Hematopoietic multipotent progenitor cell treated with erythropoietin and hydrocortisone succinate and interleukin-3 and kit ligand, for 4 days (in vitro differentiated cells): ENCODE results near the gene GBA3.
A peak's percentile ranks its signal among the peaks of the same experiment; 100 is the strongest.

ENCODE experiments used
- DNase-seq: peaks from one replicate; pipeline ENCODE4 v3.0.0-alpha.2; 2015

Gene GBA3

DNA sequence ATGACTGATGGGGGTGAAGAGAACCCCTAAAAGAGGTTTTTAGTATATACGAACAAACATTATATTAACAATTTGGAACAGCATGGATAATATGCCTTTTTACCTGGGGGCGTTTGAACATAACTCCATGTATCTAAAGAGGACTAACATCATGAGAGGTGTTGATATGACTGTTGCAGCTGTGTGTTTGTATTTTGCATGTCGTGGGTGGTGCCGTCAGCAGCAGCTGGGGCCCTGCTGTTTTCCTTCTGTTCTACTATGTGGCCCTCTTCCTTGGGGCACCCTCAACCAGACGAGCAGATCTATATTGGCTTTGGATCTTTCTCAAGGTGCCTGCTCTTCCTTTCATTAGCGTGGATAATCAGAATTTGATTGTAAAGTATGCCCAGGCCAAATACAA, 11.2 kb downstream of the GBA3 start:
- DNase-seq = no peak

GRCh38 chr4:22707390-22707789, 14.7 kb downstream of the GBA3 start:
- DNase-seq = no peak

DNA sequence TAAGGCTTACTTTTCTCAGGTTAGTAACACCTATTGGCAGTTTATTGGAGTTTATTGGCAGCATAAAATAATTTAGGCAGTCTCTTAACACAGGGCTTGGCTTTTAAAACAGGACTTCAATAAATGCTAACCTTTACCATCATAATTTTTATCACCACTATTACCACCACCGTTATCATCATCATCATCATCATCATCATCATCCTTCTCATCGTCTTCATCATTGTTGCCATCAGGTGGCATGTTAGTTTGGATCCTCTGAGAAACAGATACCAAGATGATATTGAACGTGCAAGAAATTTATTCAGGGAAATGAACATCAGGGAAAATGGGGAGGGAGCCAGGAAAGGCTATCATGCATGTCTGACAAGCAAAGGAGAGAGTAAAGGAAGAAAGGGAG, 16.2 kb downstream of the GBA3 start:
- no peak for DNase-seq

- DNase-seq = no peak
Observed at GRCh38 chr4:22712105-22712504, 19.4 kb downstream of the GBA3 start.

- no peak for DNase-seq
Observed at GRCh38 chr4:22712529-22712928, 19.8 kb downstream of the GBA3 start.

DNA sequence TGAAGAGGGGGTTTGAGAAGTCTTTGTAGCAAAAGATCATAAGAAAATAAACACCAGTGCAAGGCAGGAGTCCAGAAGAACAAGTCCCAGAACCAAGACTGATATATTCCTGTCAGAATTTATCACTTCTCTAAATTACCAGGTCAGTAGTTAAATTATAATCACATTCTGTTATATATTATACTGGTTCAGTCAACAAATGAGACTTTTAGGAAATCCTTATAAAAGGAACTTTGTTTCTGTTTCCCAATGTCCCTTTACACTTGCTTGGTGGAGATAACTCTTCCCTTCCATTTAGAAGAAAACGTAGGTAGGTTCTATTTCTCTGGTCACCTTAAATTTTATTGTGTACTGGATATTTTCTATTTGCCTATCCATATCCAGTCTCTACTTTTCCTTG, 21.1 kb downstream of the GBA3 start:
- no peak for DNase-seq

GRCh38 chr4:22719218-22719617, 26.5 kb downstream of the GBA3 start:
- no peak for DNase-seq

GRCh38 chr4:22720091-22720490, 27.4 kb downstream of the GBA3 start:
- DNase-seq = no peak

GRCh38 chr4:22721204-22721603, 28.5 kb downstream of the GBA3 start:
- DNase-seq = no peak

DNA sequence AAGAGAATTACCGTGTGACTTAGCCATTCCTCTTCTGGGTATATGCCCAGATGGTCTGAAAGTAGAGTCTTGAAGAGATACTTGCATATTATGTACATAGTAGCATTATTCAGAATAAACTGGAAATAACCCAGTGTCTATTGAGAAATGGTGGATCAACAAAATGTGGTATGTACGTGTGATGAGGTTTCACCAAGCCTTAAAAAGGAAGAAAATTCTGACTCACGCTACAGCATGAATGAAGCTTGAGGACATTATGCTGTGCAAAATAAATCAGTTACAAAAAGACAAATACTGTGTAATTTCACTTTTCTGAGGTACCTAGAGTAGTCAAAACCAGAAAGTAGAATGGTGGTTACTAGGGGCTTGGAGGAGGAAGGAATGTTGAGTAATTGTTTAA, 37.3 kb downstream of the GBA3 start:
- DNase-seq = no peak

DNA sequence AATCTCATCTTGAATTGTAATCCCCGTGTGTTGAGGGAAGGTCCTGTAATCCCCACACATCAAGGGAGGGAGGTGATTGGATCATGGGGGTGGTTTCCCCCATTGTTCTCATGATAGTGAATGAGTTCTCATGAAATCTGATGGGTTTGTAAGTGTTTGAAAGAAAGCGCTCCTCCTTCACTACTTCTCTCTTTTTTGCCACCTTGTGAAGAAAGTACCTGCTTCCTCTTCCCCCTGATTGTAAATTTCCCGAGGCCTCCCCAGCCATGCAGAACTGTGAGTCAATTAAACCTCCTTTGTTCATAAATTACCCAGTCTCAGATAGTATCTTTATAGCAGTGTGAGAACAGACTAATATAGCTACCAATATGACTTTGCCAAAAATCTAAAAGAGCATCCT, 41.1 kb downstream of the GBA3 start:
- no peak for DNase-seq

- no peak for DNase-seq
Observed at GRCh38 chr4:22736912-22737311, 44.2 kb downstream of the GBA3 start.

GRCh38 chr4:22739968-22740367, 47.2 kb downstream of the GBA3 start:
- DNase-seq = no peak

- no peak for DNase-seq
Observed at GRCh38 chr4:22741744-22742143, 49.0 kb downstream of the GBA3 start.

- no peak for DNase-seq
Observed at GRCh38 chr4:22743290-22743689, 50.6 kb downstream of the GBA3 start.

DNA sequence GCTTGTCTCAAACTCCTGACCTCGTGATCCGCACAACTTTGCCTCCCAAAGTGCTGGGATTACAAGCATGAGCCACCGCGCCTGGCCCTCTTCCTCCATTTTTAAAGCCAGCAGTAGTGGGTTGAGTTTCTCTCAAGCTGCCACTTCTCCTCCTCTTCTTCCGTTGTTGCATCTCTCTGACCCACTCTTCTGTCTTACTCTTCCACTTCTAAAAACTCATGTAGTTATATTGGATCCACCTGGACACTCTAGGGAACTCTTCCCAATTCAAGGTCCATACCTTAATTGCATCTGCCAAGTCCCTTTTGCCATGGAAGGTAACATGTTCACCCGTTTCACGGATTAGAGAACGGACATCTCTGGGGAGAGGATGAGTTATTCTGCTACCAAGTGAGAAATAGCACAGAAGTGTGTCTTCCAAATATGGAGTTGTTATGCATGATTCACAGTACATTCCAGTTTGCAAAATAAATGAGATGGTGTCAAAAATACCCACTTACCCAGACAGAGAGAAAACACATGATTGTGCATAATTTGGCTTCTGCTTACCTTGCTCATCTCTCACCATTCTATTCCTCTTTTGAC, 51.8 kb downstream of the GBA3 start:
- DNase-seq = no peak

- DNase-seq = no peak
Observed at GRCh38 chr4:22745234-22745633, 52.5 kb downstream of the GBA3 start.

GRCh38 chr4:22754116-22754515, 61.4 kb downstream of the GBA3 start:
- DNase-seq = no peak

DNA sequence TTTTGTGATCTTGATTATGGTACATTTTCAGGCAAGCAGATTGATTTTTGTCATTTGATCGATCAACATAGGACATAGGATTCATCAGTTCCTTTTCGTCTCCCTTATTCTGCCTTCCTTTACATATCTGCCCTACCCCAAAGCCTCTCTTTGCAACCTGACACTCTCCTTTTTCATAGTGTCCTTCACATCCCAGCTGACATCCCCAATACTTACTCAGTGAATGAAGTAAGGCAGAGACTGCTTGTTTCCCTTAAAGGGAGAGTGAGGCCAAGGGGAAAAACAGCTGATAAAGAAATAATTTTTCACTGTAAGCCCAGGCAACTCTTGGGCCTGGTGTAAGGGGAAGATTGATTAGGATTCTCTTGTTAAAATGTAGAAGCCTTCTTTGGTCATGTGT, 69.8 kb downstream of the GBA3 start:
- DNase-seq = no peak

DNA sequence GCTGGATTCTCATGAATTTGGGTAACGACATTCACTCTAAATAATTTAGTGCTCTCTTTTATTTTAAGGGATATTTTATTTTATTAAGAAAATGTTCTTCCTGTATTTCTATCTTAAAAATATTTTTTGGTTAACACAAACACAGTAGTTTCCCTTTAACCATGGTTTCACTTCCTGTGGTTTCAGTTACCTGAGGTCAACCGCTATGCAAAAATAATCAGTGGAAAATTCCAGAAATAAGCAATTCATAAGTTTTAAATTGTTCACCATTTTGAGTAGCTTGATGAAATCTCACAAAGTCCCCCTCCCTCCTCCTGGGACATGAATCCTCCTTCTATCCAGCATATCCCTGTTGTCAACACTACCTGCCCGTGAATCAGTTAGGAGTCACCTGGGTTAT, 71.4 kb downstream of the GBA3 start:
- DNase-seq = no peak

DNA sequence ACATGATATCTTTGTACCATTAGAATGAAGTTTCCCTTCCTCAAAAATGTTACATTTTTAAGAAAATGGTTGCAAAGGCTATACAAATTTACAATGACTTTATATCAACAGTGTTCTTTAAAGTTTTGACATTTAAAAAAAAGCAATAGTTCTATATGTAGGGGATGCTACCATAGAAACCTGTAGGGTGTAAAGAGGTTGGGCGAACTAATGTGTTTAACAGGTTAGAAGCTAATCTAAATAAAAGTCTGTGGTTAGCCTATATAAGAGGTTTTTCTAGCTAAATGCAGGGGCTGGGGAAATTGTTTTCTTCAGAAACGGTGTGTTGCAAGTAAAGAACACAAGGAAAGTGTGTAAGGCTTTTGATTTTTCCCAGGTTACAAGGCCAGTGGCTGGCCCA, 73.3 kb downstream of the GBA3 start:
- DNase-seq = no peak

DNA sequence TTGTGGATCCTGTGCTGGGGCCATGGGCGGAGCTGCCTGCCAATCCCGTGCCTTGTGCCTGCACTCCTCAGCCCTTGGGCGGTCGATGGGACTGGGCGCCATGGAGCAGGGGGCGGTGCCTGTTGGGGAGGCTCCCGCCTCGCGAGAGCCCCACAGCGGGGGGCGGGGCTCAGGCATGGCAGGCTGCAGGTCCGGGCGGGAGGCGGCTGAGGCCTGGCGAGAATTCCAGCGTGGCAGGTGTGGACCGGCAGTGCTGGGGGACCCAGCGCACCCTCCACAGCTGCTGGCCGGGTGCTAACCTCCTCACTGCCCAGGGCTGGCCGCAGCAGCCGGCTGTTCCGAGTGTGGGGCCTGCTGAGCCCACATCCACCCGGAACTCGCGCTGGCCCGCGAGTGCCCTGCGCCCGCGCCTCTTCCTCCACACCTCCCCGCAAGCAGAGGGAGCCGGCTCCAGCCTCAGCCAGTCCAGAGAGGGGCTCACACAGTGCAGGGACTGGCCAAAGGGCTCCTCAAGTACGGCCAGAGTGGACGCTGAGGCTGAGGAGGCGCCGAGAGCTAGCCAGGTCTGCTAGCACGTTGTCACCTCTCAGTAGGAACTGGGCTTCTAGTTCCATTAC, 85.9 kb downstream of the GBA3 start:
- DNase-seq = no peak

- no peak for DNase-seq
Observed at GRCh38 chr4:22780317-22780716, 87.6 kb downstream of the GBA3 start.

- DNase-seq = no peak
Observed at GRCh38 chr4:22780797-22781196, 88.1 kb downstream of the GBA3 start.

GRCh38 chr4:22787753-22788375, 95.1 kb downstream of the GBA3 start:
- DNase-seq = peak; percentile 39
